Caco-2 (cell line): ENCODE results near the gene SLC38A7. TPM values are rescaled to one million over a fixed set of nuclear protein-coding genes. Genes with fewer than 3 reads are reported as not detected.

Source experiments
- Bru-seq: library from RNA; stranded (reverse); fragments of 400-500 nt; gene quantifications from one replicate; lab custom pipeline; 2021; lab: Mats Ljungman, UMichigan
- BruChase-seq, 2 experiments: library from RNA; stranded (reverse); fragments of 400-500 nt; gene quantifications; one replicate each; lab custom pipeline; 2021; lab: Mats Ljungman, UMichigan
- BruUV-seq: library from RNA; stranded (reverse); fragments of 400-500 nt; replicated peaks from 2 replicates; lab custom pipeline; 2021; lab: Mats Ljungman, UMichigan
- CTCF ChIA-PET: fragments of 300-600 bp; sonication (Branson Sonifier 250); formaldehyde crosslinking; loops from one replicate; lab custom pipeline; 2022; ENCODE audit warnings: antibody characterized with exemption; lab: Charles Lee
- POLR2A ChIA-PET: fragments of 300-600 bp; sonication (Branson Sonifier 250); formaldehyde crosslinking; loops from one replicate; lab custom pipeline; 2022; ENCODE audit warnings: antibody characterized with exemption; lab: Charles Lee
- DNase-seq, 2 experiments: peaks; one replicate each; pipeline versions ENCODE4 v3.0.0 to v3.0.0-alpha.2; 2020 to 2022
- H3K27me3 ChIP-seq: replicated peaks from 2 replicates; pipeline ENCODE4 v1.6.0; 2011; ENCODE audit warnings: low read length; ENCODE audit not compliant: control insufficient read depth, insufficient read depth
- H3K36me3 ChIP-seq: 2 replicates; pipeline ENCODE4 v1.5.1; 2011; ENCODE audit warnings: low read length; ENCODE audit not compliant: control insufficient read depth, insufficient read depth
- H3K4me1 ChIP-seq: fragments of 250-450 bp; sonication (Bioruptor Pico); 2 replicates; pipeline ENCODE4 v1.5.1; 2020; ENCODE audit warnings: mild to moderate bottlenecking
- H3K4me3 ChIP-seq: 2 replicates; pipeline ENCODE4 v1.5.1; 2011; ENCODE audit warnings: low read depth, mild to moderate bottlenecking, control low read depth, low read length
- H3K9me3 ChIP-seq: fragments of 250-450 bp; sonication (Bioruptor Pico); 2 replicates; pipeline ENCODE4 v1.5.1; 2020; ENCODE audit warnings: mild to moderate bottlenecking, moderate library complexity
- H3K27ac Mint-ChIP-seq: one replicate; pipeline ENCODE4 v1.8.0; 2022; ENCODE audit warnings: mixed read lengths; ENCODE audit not compliant: unreplicated experiment
- H3K27me3 Mint-ChIP-seq: one replicate; pipeline ENCODE4 v1.8.0; 2022; ENCODE audit warnings: mixed read lengths; ENCODE audit not compliant: insufficient read depth, unreplicated experiment
- H3K36me3 Mint-ChIP-seq: one replicate; pipeline ENCODE4 v1.8.0; 2022; ENCODE audit warnings: mild to moderate bottlenecking, mixed read lengths; ENCODE audit not compliant: insufficient read depth, unreplicated experiment
- H3K4me1 Mint-ChIP-seq: one replicate; pipeline ENCODE4 v1.8.0; 2022; ENCODE audit warnings: low read depth, mixed read lengths; ENCODE audit not compliant: unreplicated experiment
- H3K4me3 Mint-ChIP-seq: one replicate; pipeline ENCODE4 v1.8.0; 2022; ENCODE audit warnings: mild to moderate bottlenecking, moderate library complexity, mixed read lengths; ENCODE audit not compliant: unreplicated experiment
- H3K9me3 Mint-ChIP-seq: one replicate; pipeline ENCODE4 v1.8.0; 2022; ENCODE audit warnings: mixed read lengths; ENCODE audit not compliant: unreplicated experiment
- CTCF ChIP-seq, 2 experiments: fragments of 200-600 bp in 1 of 2; IDR thresholded peaks; 1 replicate in 1 of 2; 2 replicates in 1 of 2; pipeline versions ENCODE4 v1.5.1 to v1.8.0; 2011 to 2022; ENCODE audit warnings: antibody characterized with exemption in 1 of 2, control low read depth in 1 of 2, inconsistent platforms in 1 of 2, low read depth in 1 of 2, low read length in 1 of 2, mild to moderate bottlenecking in 1 of 2, moderate library complexity in 1 of 2; ENCODE audit not compliant: insufficient read depth in 1 of 2, severe bottlenecking in 1 of 2, unreplicated experiment in 1 of 2
- intact Hi-C: fragments of 100-400 bp; cut with micrococcal nuclease; formaldehyde crosslinking; loops from one replicate; pipeline ENCODE4 v1.10.0; 2022; ENCODE audit not compliant: unreplicated experiment
- long read RNA-seq: library from polyadenylated mRNA; stranded (forward); transcript quantifications from one replicate; pipeline ENCODE4 v2.0.0, GENCODE V29; 2022
- total RNA-seq: library from RNA; stranded (reverse); gene quantifications from 2 replicates; pipeline ENCODE4 v1.2.3, GENCODE V29; 2022

Gene SLC38A7
- total RNA-seq (24.1 and 27.6 TPM in 2 replicates), Bru-seq, nascent RNA (percentile 64 among the genes with signal in this experiment), BruChase-seq, experiment 1, labeled RNA remaining after a 2-hour chase (percentile 69 among the genes with signal in this experiment), BruChase-seq, experiment 2, labeled RNA remaining after a 6-hour chase (percentile 73 among the genes with signal in this experiment)
- long read RNA-seq, full-length matches to known transcripts: 25 of 43 reads
- long read RNA-seq, partial matches to known transcripts: 1 of 43 reads
- long read RNA-seq, other reads (novel, unspliced or antisense): 17 of 43 reads

GRCh38 chr16:58684354-58685083 lies at the start of gene SLC38A7:
Gene SLC38A7 (minus strand): TSS chr16:58684770. CDS start chr16:58680126, 4,644 bp downstream.
- peak within 1 kb of the TSS; percentile 81 for H3K4me3 Mint-ChIP-seq
- H3K27me3 Mint-ChIP-seq: peaks cover 1% of the 10 kb centered on the region
- no peak for TF ChIP-seq CTCF (IDR thresholded peaks at IDR 0.05; ENCODE audit: insufficient read depth in 1 of 2, low read depth in 1 of 2, low read length in 1 of 2, severe bottlenecking in 1 of 2, unreplicated experiment in 1 of 2)
- H3K4me3 ChIP-seq: peak within 1 kb of the TSS; percentile 89
- no peaks in the 10 kb centered on the region; the same call in 1 of the 2 replicates for H3K36me3 ChIP-seq
- no peaks in the 10 kb centered on the region for H3K9me3 Mint-ChIP-seq
- intact Hi-C loops: loop anchor here (2.0 kb wide), 2 partner anchors 24 to 50 kb away; partner anchors contain the start of gene GOT2
- H3K9me3 ChIP-seq: no peaks in the 10 kb centered on the region
- no peaks in the 10 kb centered on the region for H3K27me3 ChIP-seq
- ChIA-PET CTCF (interaction anchor here (0.6 to 1.9 kb wide), 5 partner anchors 23 to 197 kb away, joined by 3 to 27 read pairs (median 4); no protein-coding TSS in a partner anchor), POLR2A (interaction anchor here (0.5 to 0.6 kb wide), 2 partner anchors 41 to 276 kb away, joined by 3 to 7 read pairs; no protein-coding TSS in a partner anchor)
- H3K4me1 ChIP-seq: peaks cover 9% of the 10 kb centered on the region
- peak within 1 kb of the TSS; percentile 84 for H3K27ac Mint-ChIP-seq
- peak; percentile 89 for DNase-seq
- no TSS peak for BruUV-seq
- H3K36me3 Mint-ChIP-seq: no peaks in the 10 kb centered on the region
- H3K4me1 Mint-ChIP-seq: peaks cover 7% of the 10 kb centered on the region

- no peaks in the 10 kb centered on the region for H3K9me3 ChIP-seq
- CTCF ChIA-PET: interaction anchor here (0.6 to 1.8 kb wide), 3 partner anchors 22 to 245 kb away, joined by 3 to 8 read pairs (median 4); partner anchors contain the start of gene SLC38A7
- Mint-ChIP-seq H3K4me3 (peak within 1 kb of the TSS; percentile 100), H3K27me3 (no peaks in the 10 kb centered on the region), H3K9me3 (no peaks in the 10 kb centered on the region), H3K27ac (peak within 1 kb of the TSS; percentile 99), H3K4me1 (peaks cover 12% of the 10 kb centered on the region), H3K36me3 (peaks cover 4% of the 10 kb centered on the region)
- DNase-seq: peak; percentile 89 to 94
- no peaks in the 10 kb centered on the region; the same call in 1 of the 2 replicates for H3K4me1 ChIP-seq
- no peaks in the 10 kb centered on the region for H3K36me3 ChIP-seq
- peak within 1 kb of the TSS; percentile 76 for H3K4me3 ChIP-seq
- intact Hi-C loops: loop anchor here (1.0 to 2.0 kb wide), 2 partner anchors 22 to 49 kb away; partner anchors contain the start of gene SLC38A7
- peak; percentile 75 to 98 for TF ChIP-seq CTCF (IDR thresholded peaks at IDR 0.05; ENCODE audit: insufficient read depth in 1 of 2, low read depth in 1 of 2, low read length in 1 of 2, severe bottlenecking in 1 of 2, unreplicated experiment in 1 of 2)
- POLR2A ChIA-PET: no interaction called here
- BruUV-seq: no TSS peak
- H3K27me3 ChIP-seq: no peaks in the 10 kb centered on the region
Measured at GRCh38 chr16:58733671-58734458, 49.3 kb upstream of the SLC38A7 start, which contains the start of gene GOT2. Gene GOT2 (minus strand): TSS chr16:58734316. CDS start chr16:58734228, 88 bp downstream.
